Measurements from ENCODE around the gene TBCB.

DNA sequence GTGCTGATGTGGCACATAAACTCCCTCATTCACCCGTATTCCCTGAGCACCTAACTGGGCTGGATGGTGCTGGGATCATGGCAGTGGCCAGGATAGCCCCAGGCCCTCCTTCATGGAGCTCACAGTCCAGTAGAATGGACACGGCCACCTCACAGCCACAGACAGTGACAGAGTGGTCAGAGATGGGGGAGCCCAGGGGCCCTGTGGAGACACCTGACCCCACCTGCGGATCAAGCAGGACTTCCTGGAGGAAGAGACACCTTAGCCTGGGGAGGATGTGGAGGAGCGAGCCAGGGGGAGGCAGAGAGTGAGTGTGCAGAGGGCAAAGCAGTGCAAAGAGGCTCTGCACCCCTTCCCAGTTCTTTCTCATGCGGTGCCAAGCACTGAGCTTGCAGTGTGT lies 25.4 kb upstream of the TBCB start:
- TF ChIP-seq, protein P1, sequence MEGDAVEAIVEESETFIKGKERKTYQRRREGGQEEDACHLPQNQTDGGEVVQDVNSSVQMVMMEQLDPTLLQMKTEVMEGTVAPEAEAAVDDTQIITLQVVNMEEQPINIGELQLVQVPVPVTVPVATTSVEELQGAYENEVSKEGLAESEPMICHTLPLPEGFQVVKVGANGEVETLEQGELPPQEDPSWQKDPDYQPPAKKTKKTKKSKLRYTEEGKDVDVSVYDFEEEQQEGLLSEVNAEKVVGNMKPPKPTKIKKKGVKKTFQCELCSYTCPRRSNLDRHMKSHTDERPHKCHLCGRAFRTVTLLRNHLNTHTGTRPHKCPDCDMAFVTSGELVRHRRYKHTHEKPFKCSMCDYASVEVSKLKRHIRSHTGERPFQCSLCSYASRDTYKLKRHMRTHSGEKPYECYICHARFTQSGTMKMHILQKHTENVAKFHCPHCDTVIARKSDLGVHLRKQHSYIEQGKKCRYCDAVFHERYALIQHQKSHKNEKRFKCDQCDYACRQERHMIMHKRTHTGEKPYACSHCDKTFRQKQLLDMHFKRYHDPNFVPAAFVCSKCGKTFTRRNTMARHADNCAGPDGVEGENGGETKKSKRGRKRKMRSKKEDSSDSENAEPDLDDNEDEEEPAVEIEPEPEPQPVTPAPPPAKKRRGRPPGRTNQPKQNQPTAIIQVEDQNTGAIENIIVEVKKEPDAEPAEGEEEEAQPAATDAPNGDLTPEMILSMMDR (conservative IDR thresholded peaks at IDR 0.05; ENCODE audit: low read depth, low read length): no peak
- TF ChIP-seq CEBPB (IDR thresholded peaks at IDR 0.05; ENCODE audit: low read depth, low read length): no peak
- no peak for TF ChIP-seq POLR2A (IDR thresholded peaks at IDR 0.05; ENCODE audit: low read depth, low read length)
- TF ChIP-seq, protein P2, sequence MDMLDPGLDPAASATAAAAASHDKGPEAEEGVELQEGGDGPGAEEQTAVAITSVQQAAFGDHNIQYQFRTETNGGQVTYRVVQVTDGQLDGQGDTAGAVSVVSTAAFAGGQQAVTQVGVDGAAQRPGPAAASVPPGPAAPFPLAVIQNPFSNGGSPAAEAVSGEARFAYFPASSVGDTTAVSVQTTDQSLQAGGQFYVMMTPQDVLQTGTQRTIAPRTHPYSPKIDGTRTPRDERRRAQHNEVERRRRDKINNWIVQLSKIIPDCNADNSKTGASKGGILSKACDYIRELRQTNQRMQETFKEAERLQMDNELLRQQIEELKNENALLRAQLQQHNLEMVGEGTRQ (IDR thresholded peaks at IDR 0.05; ENCODE audit: low read depth, low read length): no peak
- no peak for TF ChIP-seq ELK1 (IDR thresholded peaks at IDR 0.05; ENCODE audit: borderline replicate concordance, low read depth, low read length)
- TF ChIP-seq BHLHE40 (IDR thresholded peaks at IDR 0.05; ENCODE audit: low read depth, low read length): no peak
